GM23338 (cell line): Measurements from ENCODE around the gene RBM34. TPM values are rescaled to one million over a fixed set of nuclear protein-coding genes. Genes with fewer than 3 reads are reported as not detected.

ENCODE experiments used
- ATAC-seq: fragments of 200-7000 bp; cut with Tn5 transposase; 3 replicates; pipeline ENCODE4 v1.9.1; 2020
- DNase-seq: peaks from one replicate; pipeline ENCODE4 v3.0.0-alpha.2; 2015; ENCODE audit warnings: low spot score
- H2AFZ ChIP-seq: fragments of 200-600 bp; sonication (generic); 2 replicates; pipeline ENCODE4 v1.8.0; 2016; ENCODE audit warnings: antibody characterized with exemption, mild to moderate bottlenecking, moderate library complexity
- H3F3A ChIP-seq: fragments of 200-600 bp; sonication (generic); replicated peaks from 2 replicates; pipeline ENCODE4 v1.8.0; 2017; ENCODE audit warnings: antibody characterized with exemption, mixed run types, low read depth
- H3K27ac ChIP-seq: fragments of 200-600 bp; sonication (generic); 2 replicates; pipeline ENCODE4 v1.6.1; 2016; ENCODE audit warnings: low read depth
- H3K27me3 ChIP-seq: fragments of 200-600 bp; sonication (generic); 2 replicates; pipeline ENCODE4 v1.8.0; 2016; ENCODE audit warnings: mild to moderate bottlenecking, mixed run types, moderate library complexity; ENCODE audit not compliant: insufficient read depth
- H3K36me3 ChIP-seq: fragments of 200-600 bp; sonication (generic); 2 replicates; pipeline ENCODE4 v1.8.0; 2016; ENCODE audit warnings: mild to moderate bottlenecking; ENCODE audit not compliant: insufficient read depth
- H3K4me1 ChIP-seq: fragments of 200-600 bp; sonication (generic); 2 replicates; pipeline ENCODE4 v1.8.0; 2016; ENCODE audit warnings: mild to moderate bottlenecking, moderate library complexity; ENCODE audit not compliant: insufficient read depth
- H3K4me2 ChIP-seq: fragments of 200-600 bp; sonication (generic); 2 replicates; pipeline ENCODE4 v1.7.1; 2017; ENCODE audit warnings: mixed run types
- H3K4me3 ChIP-seq: fragments of 200-600 bp; sonication (generic); 2 replicates; pipeline ENCODE4 v1.6.1; 2016; ENCODE audit warnings: mixed run types
- H3K79me2 ChIP-seq: fragments of 200-600 bp; sonication (generic); replicated peaks from 2 replicates; pipeline ENCODE4 v1.8.0; 2017; ENCODE audit warnings: mild to moderate bottlenecking; ENCODE audit not compliant: insufficient read depth
- H3K9me2 ChIP-seq: fragments of 200-600 bp; sonication (generic); 2 replicates; pipeline ENCODE4 v1.8.0; 2017; ENCODE audit not compliant: insufficient read depth
- H4K20me1 ChIP-seq: fragments of 200-600 bp; sonication (generic); replicated peaks from 2 replicates; pipeline ENCODE4 v1.8.0; 2017; ENCODE audit warnings: mild to moderate bottlenecking; ENCODE audit not compliant: insufficient read depth
- H3K27ac Mint-ChIP-seq: 2 replicates; pipeline ENCODE4 v1.8.0; 2020; ENCODE audit warnings: inconsistent platforms, mild to moderate bottlenecking, moderate library complexity, mixed read lengths
- H3K27me3 Mint-ChIP-seq: 3 replicates; pipeline ENCODE4 v1.8.0; 2022; ENCODE audit warnings: low read depth, mild to moderate bottlenecking, moderate library complexity, mixed read lengths, inconsistent platforms; ENCODE audit not compliant: insufficient read depth, poor library complexity
- H3K36me3 Mint-ChIP-seq: 3 replicates; pipeline ENCODE4 v1.8.0; 2021; ENCODE audit warnings: low read depth, mild to moderate bottlenecking, inconsistent platforms, moderate library complexity, mixed read lengths
- H3K4me1 Mint-ChIP-seq: 3 replicates; pipeline ENCODE4 v1.8.0; 2020; ENCODE audit warnings: mild to moderate bottlenecking, inconsistent platforms, mixed read lengths
- H3K4me3 Mint-ChIP-seq: 3 replicates; pipeline ENCODE4 v1.8.0; 2021; ENCODE audit warnings: moderate library complexity, mild to moderate bottlenecking, inconsistent platforms, mixed read lengths
- H3K9me3 Mint-ChIP-seq: 3 replicates; pipeline ENCODE4 v1.8.0; 2020; ENCODE audit warnings: moderate library complexity, mild to moderate bottlenecking, inconsistent platforms, mixed read lengths
- CREB1 ChIP-seq: fragments of 250-450 bp; sonication (Bioruptor Pico); IDR thresholded peaks from 2 replicates; pipeline ENCODE4 v1.5.0; 2020; ENCODE audit warnings: low read depth, mild to moderate bottlenecking, moderate library complexity
- CTCF ChIP-seq, 2 experiments: fragments of 200-600 bp in 1 of 2; sonication (generic) in 1 of 2; conservative IDR thresholded peaks; 2 replicates each; pipeline versions ENCODE4 v1.5.1 to v1.6.1; 2016 to 2017; ENCODE audit warnings: antibody characterized with exemption in 2 of 2, low read depth in 2 of 2, mild to moderate bottlenecking in 2 of 2, moderate library complexity in 1 of 2
- EZH2 ChIP-seq: fragments of 200-600 bp; sonication (generic); IDR thresholded peaks from one replicate; pipeline ENCODE4 v1.8.0; 2017; ENCODE audit warnings: antibody characterized with exemption, mild to moderate bottlenecking, low read depth; ENCODE audit not compliant: unreplicated experiment
- EZH2phosphoT487 ChIP-seq: fragments of 200-600 bp; sonication (generic); IDR thresholded peaks from one replicate; pipeline ENCODE4 v1.8.1; 2018; ENCODE audit warnings: antibody characterized with exemption; ENCODE audit not compliant: unreplicated experiment
- JUNB ChIP-seq: IDR thresholded peaks from one replicate; pipeline ENCODE4 v1.6.1; 2016; ENCODE audit warnings: antibody characterized with exemption; ENCODE audit not compliant: unreplicated experiment
- NANOG ChIP-seq: IDR thresholded peaks from 2 replicates; pipeline ENCODE4 v1.6.1; 2016; ENCODE audit warnings: antibody characterized with exemption, borderline replicate concordance
- POLR2AphosphoS5 ChIP-seq: IDR thresholded peaks from 2 replicates; pipeline ENCODE4 v1.6.1; 2016; ENCODE audit warnings: antibody characterized with exemption, low read depth
- REST ChIP-seq: IDR thresholded peaks from one replicate; pipeline ENCODE4 v1.6.1; 2018; ENCODE audit warnings: antibody characterized with exemption; ENCODE audit not compliant: unreplicated experiment
- STAT1 ChIP-seq: IDR thresholded peaks from one replicate; pipeline ENCODE4 v1.6.1; 2016; ENCODE audit warnings: antibody characterized with exemption; ENCODE audit not compliant: unreplicated experiment
- ZNF114 ChIP-seq: fragments of 250-450 bp; sonication (Bioruptor Pico); IDR thresholded peaks from 2 replicates; pipeline ENCODE4 v1.5.0; 2020; ENCODE audit warnings: mild to moderate bottlenecking, moderate library complexity
- ZNF331 ChIP-seq: fragments of 250-450 bp; sonication (Bioruptor Pico); IDR thresholded peaks from 2 replicates; pipeline ENCODE4 v1.5.0; 2020; ENCODE audit warnings: low read depth, mild to moderate bottlenecking, moderate library complexity
- ZNF462 ChIP-seq: fragments of 250-450 bp; sonication (Bioruptor Pico); IDR thresholded peaks from 2 replicates; pipeline ENCODE4 v1.5.0; 2020; ENCODE audit warnings: mild to moderate bottlenecking, moderate library complexity
- polyA plus RNA-seq: library from polyadenylated mRNA; unstranded; fragments of >200 nt; fragmentation: Nextera tagmentation; extraction: Ambion mirVana; gene quantifications from 2 replicates; pipeline ENCODE4 v1.2.1, GENCODE V29; 2016
- total RNA-seq: library from RNA; depleted of rRNA; stranded (reverse); fragments of >200 nt; shearing (Covaris generic); gene quantifications from 2 replicates; pipeline ENCODE4 v1.2.3, GENCODE V29; 2014
- TF ChIP-seq, protein P1 (sequence below): IDR thresholded peaks from 2 replicates; pipeline ENCODE4 v1.6.1; 2016; ENCODE audit warnings: antibody characterized with exemption

Gene RBM34
- total and polyA plus RNA-seq, 2 experiments from 2014 or later = 51.8 to 177 TPM

- peaks cover 6% of the 10 kb centered on the region for H3K79me2 ChIP-seq
- TF ChIP-seq ZNF462 (CRISPR knock-in tag) = no peak
- TF ChIP-seq CREB1 (CRISPR knock-in tag) = no peak
- TF ChIP-seq STAT1 = no peak
- no peak for TF ChIP-seq ZNF114
- TF ChIP-seq CTCF (conservative IDR thresholded peaks at IDR 0.05; ENCODE audit: low read depth in 2 of 2) = no peak
- TF ChIP-seq, protein P1, sequence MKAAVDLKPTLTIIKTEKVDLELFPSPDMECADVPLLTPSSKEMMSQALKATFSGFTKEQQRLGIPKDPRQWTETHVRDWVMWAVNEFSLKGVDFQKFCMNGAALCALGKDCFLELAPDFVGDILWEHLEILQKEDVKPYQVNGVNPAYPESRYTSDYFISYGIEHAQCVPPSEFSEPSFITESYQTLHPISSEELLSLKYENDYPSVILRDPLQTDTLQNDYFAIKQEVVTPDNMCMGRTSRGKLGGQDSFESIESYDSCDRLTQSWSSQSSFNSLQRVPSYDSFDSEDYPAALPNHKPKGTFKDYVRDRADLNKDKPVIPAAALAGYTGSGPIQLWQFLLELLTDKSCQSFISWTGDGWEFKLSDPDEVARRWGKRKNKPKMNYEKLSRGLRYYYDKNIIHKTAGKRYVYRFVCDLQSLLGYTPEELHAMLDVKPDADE = no peak
- TF ChIP-seq ZNF331 (CRISPR knock-in tag) = no peak
- no peak for TF ChIP-seq JUNB
- no peak for TF ChIP-seq POLR2AphosphoS5
- TF ChIP-seq EZH2phosphoT487 = no peak
- no peak for TF ChIP-seq EZH2
- TF ChIP-seq REST = no peak
- TF ChIP-seq NANOG = no peak
- H3K27me3 ChIP-seq = no peaks in the 10 kb centered on the region
- 0 out of 2 replicates have a peak, but pooled peaks cover 4% of the 10 kb centered on the region for H4K20me1 ChIP-seq
- H3K4me2 ChIP-seq = no peak overlapping the region
- Mint-ChIP-seq H3K27ac (no peak overlapping the region), H3K36me3 (peaks cover 69% of the 10 kb centered on the region), H3K27me3 (peaks cover 11% of the 10 kb centered on the region), H3K4me1 (peaks cover 6% of the 10 kb centered on the region; the same call in 2 of the 3 replicates), H3K9me3 (no peaks in the 10 kb centered on the region; the same call in 2 of the 3 replicates), H3K4me3 (no peak overlapping the region)
- no peak overlapping the region for H2AFZ ChIP-seq
- no peak overlapping the region for H3K27ac ChIP-seq
- no peak for ATAC-seq
- DNase-seq = no peak
- 0 out of 2 replicates have a peak, but pooled peaks cover 6% of the 10 kb centered on the region for H3F3A ChIP-seq
- H3K4me3 ChIP-seq = no peak overlapping the region
- H3K36me3 ChIP-seq = peaks cover 36% of the 10 kb centered on the region
- H3K4me1 ChIP-seq = peaks cover 5% of the 10 kb centered on the region; the same call in 1 of the 2 replicates
- no peaks in the 10 kb centered on the region for H3K9me2 ChIP-seq
These were observed 28.0 kb downstream of the RBM34 start for GRCh38 chr1:235133086-235133485.
